Heart right ventricle (tissue), 16 donors: ENCODE data around the gene APLNR. TPM values are rescaled to one million over a fixed set of nuclear protein-coding genes. Genes with fewer than 3 reads are reported as not detected.

Experiments
- ATAC-seq, 8 donors: fragments of 200-7000 bp; cut with Tn5 transposase; one replicate each; pipeline ENCODE4 v1.9.1; 2020; ENCODE audit warnings: mild to moderate bottlenecking in 8 of 8, moderate library complexity in 8 of 8, moderate number of reproducible peaks in 1 of 8
- DNase-seq, 2 donors: peaks; one replicate each; pipeline ENCODE4 v3.0.0-alpha.2; 2020
- H3K27ac ChIP-seq, 10 donors: fragments of 200-600 bp; sonication (generic) in 2 of 10; one replicate each; pipeline versions ENCODE4 v1.5.0 to v1.8.0; 2020 to 2022; ENCODE audit warnings: mild to moderate bottlenecking in 3 of 10
- H3K27me3 ChIP-seq, 7 donors: fragments of 200-600 bp; one replicate each; pipeline ENCODE4 v1.8.0; 2021 to 2022; ENCODE audit warnings: mild to moderate bottlenecking in 2 of 7
- H3K36me3 ChIP-seq, 9 donors: fragments of 200-600 bp; sonication (generic) in 1 of 9; one replicate each; pipeline versions ENCODE4 v1.5.0 to v1.8.0; 2020 to 2022; ENCODE audit warnings: mild to moderate bottlenecking in 2 of 9
- H3K4me1 ChIP-seq, 9 donors: fragments of 200-600 bp; sonication (generic) in 1 of 9; one replicate each; pipeline versions ENCODE4 v1.5.0 to v1.8.0; 2020 to 2022; ENCODE audit warnings: mild to moderate bottlenecking in 4 of 9
- H3K4me3 ChIP-seq, 10 donors: fragments of 200-600 bp; sonication (generic) in 2 of 10; one replicate each; pipeline versions ENCODE4 v1.5.0 to v1.8.0; 2020 to 2022; ENCODE audit warnings: mild to moderate bottlenecking in 7 of 10, moderate library complexity in 2 of 10
- H3K9me3 ChIP-seq, 11 donors: fragments of 200-600 bp in 10 of 11; sonication (generic) in 2 of 11; one replicate each; pipeline versions ENCODE4 v1.5.0 to v1.8.0; 2013 to 2022; ENCODE audit warnings: mild to moderate bottlenecking in 2 of 11, control low read depth in 1 of 11, moderate library complexity in 1 of 11
- WGBS, 2 donors: extraction: QIAGEN DNeasy Blood & Tissue Kit; methylation state at CpG; one replicate each; pipeline ENCODE4 v1.1.7; 2013; ENCODE audit warnings: inconsistent platforms in 1 of 2; 5-methylcytosine and 5-hydroxymethylcytosine counted together
- intact Hi-C, 10 donors: fragments of 100-400 bp; cut with DNase I; formaldehyde crosslinking; loops; one replicate each; pipeline versions ENCODE4 v1.11.1 to v1.14.2; 2022
- polyA plus RNA-seq, 2 donors: library from polyadenylated mRNA; stranded (reverse); fragments of 200-250 nt; gene quantifications; one replicate each; pipeline ENCODE4 v1.2.3, GENCODE V29; 2013
- total RNA-seq, 10 donors: library from RNA; stranded (reverse); fragmentation: NEBNext Ultra II Directional in 3 of 10; extraction: Animal tissue kit (Norgen Biotek cat#: 25700) in 3 of 10; gene quantifications; one replicate each; pipeline versions ENCODE4 v1.2.1 to v1.2.4, GENCODE V29; 2021 to 2023
- TF ChIP-seq, protein P1 (sequence below), 9 donors: fragments of 200-600 bp; sonication (generic) in 2 of 9; IDR thresholded peaks; one replicate each; pipeline versions ENCODE4 v1.5.0 to v1.8.0; 2021 to 2022; ENCODE audit warnings: antibody characterized with exemption in 9 of 9, mild to moderate bottlenecking in 5 of 9, moderate library complexity in 1 of 9
- donor health status: Arrhythmogenic right ventricular cardiomyopathy.
- donor health status: ischemic (EF 13 %, LVEDD 7.1; RV severe dilation, severe dysfunction).
- donor health status: healthy with polysubstance abuse.
- donor health status: DM: no; HTN: yes; CAD: no.
- donor health status: DM: no; HTN: no; CAD: no.
- donor health status: ischemic (EF 25% LVEDD 6.9; RV normal size, moderate dysfunction).
- donor health status: ischemic (EF 25% LVEDD 5.7; RV mildly dilated, moderate dysfunction).
- donor health status: healthy.
- donor health status: DM: yes; HTN: yes; CAD: no.
- donor health status: Ischemic cardiomyopathy.
- donor health status: ischemic (EF 35%, LVEDD 5.7; RV mildly dilated, moderate dysfunction).
- donor health status: nonischemic (EF 11% LVEDD 7.7; RV severe dilation, severe dysfunction).
- donor health status: DM: yes; HTN: yes; CAD: no.
- donor health status: PGD.
- donor health status: ischemic (EF 29% LVEDD 5.4; RV normal size, mild dysfunction).
- donor health status: nonischemic (EF 23%, LVEDD 6.1; RV moderate dilation, normal function).

Gene APLNR
- total and polyA plus RNA-seq, 12 donors, result 2.0 to 39.3 (median 11.8) TPM

DNA sequence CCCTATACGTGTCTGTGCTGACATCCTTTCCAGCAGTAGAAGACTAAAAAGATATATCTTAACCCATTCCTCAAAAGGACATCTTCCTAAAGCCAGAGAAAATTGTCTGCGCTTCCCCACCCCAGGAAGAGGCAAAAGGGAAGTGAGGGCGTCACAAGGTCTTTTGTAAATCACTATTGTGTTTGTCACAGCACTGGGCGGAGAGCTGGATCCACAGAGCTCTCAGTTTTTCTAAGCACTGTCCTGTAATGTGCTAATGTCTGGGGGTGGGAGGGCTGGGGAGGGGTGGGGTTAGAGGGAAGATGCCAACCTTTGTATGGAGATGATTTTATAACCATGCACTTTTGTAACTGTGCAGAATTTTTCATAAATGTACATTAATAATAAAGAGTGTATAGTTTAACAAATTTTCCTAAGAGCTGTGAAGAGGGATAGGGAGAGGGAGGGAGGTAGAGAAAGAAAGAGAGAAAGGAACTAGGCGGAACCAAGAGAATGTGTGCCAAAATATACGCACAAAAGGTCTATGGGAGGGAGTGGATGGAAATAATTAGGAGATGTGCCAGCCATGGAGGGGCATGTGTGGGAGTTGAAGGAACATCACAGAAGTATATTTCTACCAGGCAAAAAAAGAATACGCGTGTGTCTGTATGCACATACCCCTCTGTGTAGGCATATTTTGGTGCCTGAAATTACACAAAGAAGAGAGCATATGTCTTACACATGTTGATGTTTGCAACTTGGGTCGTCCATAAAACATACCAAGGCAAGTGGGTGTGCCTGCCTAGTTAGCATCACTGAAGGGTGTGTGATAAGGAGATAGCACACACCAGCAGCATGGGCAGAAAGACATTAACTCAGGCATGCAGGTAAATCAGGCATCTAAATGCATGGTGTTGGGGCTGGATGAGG, 45.5 kb downstream of the APLNR start:
- ATAC-seq (peak in 6 of 8 donors; percentile 57 to 83 (median 71)), DNase-seq (no peak)
- H3K4me3 ChIP-seq, result no peak overlapping the region
- intact Hi-C loops, result loop anchor here in 2 of 10 donors (10.0 kb wide), 2 partner anchors 47 to 57 kb away; no protein-coding TSS in a partner anchor
- no peaks in the 10 kb centered on the region for H3K27me3 ChIP-seq
- TF ChIP-seq, protein P1, sequence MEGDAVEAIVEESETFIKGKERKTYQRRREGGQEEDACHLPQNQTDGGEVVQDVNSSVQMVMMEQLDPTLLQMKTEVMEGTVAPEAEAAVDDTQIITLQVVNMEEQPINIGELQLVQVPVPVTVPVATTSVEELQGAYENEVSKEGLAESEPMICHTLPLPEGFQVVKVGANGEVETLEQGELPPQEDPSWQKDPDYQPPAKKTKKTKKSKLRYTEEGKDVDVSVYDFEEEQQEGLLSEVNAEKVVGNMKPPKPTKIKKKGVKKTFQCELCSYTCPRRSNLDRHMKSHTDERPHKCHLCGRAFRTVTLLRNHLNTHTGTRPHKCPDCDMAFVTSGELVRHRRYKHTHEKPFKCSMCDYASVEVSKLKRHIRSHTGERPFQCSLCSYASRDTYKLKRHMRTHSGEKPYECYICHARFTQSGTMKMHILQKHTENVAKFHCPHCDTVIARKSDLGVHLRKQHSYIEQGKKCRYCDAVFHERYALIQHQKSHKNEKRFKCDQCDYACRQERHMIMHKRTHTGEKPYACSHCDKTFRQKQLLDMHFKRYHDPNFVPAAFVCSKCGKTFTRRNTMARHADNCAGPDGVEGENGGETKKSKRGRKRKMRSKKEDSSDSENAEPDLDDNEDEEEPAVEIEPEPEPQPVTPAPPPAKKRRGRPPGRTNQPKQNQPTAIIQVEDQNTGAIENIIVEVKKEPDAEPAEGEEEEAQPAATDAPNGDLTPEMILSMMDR (IDR thresholded peaks at IDR 0.05), result no peak
- H3K36me3 ChIP-seq, result no peaks in the 10 kb centered on the region
- H3K27ac ChIP-seq, result peak overlapping the region in 5 of 10 donors; percentile 10 to 62 (median 37)
- no peaks in the 10 kb centered on the region for H3K9me3 ChIP-seq
- H3K4me1 ChIP-seq, result peaks cover 0 to 44% (median 32%) of the 10 kb centered on the region in 9 donors
- WGBS, 2 donors, result 67 to 68% methylated on average over 9 of the region's 9 CpGs

DNA sequence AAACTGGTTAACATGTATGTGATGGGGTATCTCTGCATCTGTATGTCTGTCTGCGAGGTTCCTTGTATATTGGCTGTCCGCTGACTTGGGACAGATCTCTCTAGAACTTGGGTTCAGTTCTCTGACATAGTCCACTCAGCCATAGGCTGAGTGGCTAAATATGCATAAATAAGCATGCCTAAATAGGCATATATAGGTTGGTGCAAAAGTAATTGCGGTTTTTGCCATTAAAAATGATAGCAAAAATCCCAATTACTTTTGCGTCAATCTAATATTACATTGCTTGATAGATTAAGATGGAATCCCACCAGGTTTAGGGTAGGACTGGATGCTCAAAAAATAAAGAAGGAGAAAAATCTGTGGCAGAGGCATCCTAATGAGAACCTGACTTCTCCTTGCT, 46.5 kb downstream of the APLNR start:
- Histone ChIP-seq H3K9me3 (no peaks in the 10 kb centered on the region), H3K27ac (peak overlapping the region in 2 of 10 donors; percentile 45 to 62), H3K4me3 (no peak overlapping the region), H3K27me3 (no peaks in the 10 kb centered on the region), H3K36me3 (no peaks in the 10 kb centered on the region), H3K4me1 (peaks cover 0 to 34% (median 22%) of the 10 kb centered on the region in 9 donors)
- ATAC-seq, result no peak
- intact Hi-C loops, result loop anchor here in 2 of 10 donors (10.0 kb wide), 2 partner anchors 46 to 56 kb away; no protein-coding TSS in a partner anchor
- TF ChIP-seq, protein P1 (IDR thresholded peaks at IDR 0.05), result no peak
- WGBS, 2 donors, result 97 to 98% methylated on average over 4 of the region's 4 CpGs
- DNase-seq, result no peak

Other genes with a start within 250 kb of the APLNR start
- gene OR5AK2, start 248.3 kb downstream of the APLNR start, total RNA-seq, result not detected
- not detected for gene OR5AK2, start 248.3 kb downstream of the APLNR start, polyA plus RNA-seq
- gene LRRC55, start 55.3 kb downstream of the APLNR start, total RNA-seq, result under 1 TPM in 9 of 10 donors, not detected in 1; 0.05 to 0.53 (median 0.29) TPM
- gene LRRC55, start 55.3 kb downstream of the APLNR start, polyA plus RNA-seq, result under 1 TPM; 0.04 to 0.07 TPM
- 10 to 100 TPM; 19.9 to 53.8 (median 34.3) TPM for gene TNKS1BP1, start 87.7 kb upstream of the APLNR start, total RNA-seq
- gene TNKS1BP1, start 87.7 kb upstream of the APLNR start, polyA plus RNA-seq, result 100 to 1,000 TPM in 1 of 2 donors, 10 to 100 TPM in 1; 39.6 to 118 TPM
- 10 to 100 TPM; 30.5 to 44.9 (median 35.4) TPM for gene SSRP1, start 98.6 kb upstream of the APLNR start, total RNA-seq
- 10 to 100 TPM; 22.6 to 73.2 TPM for gene SSRP1, start 98.6 kb upstream of the APLNR start, polyA plus RNA-seq
- gene P2RX3, start 101.1 kb upstream of the APLNR start, total RNA-seq, result 1 to 10 TPM in 7 of 10 donors, under 1 TPM in 3; 0.32 to 5.1 (median 1.5) TPM
- under 1 TPM; 0.42 to 0.66 TPM for gene P2RX3, start 101.1 kb upstream of the APLNR start, polyA plus RNA-seq
- gene PRG3, start 143.9 kb upstream of the APLNR start, total RNA-seq, result not detected
- not detected for gene PRG3, start 143.9 kb upstream of the APLNR start, polyA plus RNA-seq
- gene PRG2, start 153.4 kb upstream of the APLNR start, total RNA-seq, result under 1 TPM in 1 of 10 donors, not detected in 9; 0.49 TPM
- gene PRG2, start 153.4 kb upstream of the APLNR start, polyA plus RNA-seq, result not detected
- gene SLC43A3, start 189.9 kb upstream of the APLNR start, total RNA-seq, result 10 to 100 TPM; 12.1 to 36.2 (median 19.8) TPM
- 10 to 100 TPM; 16.6 to 24.7 TPM for gene SLC43A3, start 189.9 kb upstream of the APLNR start, polyA plus RNA-seq
- 1 to 10 TPM in 3 of 10 donors, under 1 TPM in 7; 0.33 to 1.5 (median 0.87) TPM for gene RTN4RL2, start 223.3 kb upstream of the APLNR start, total RNA-seq
- 1 to 10 TPM in 1 of 2 donors, under 1 TPM in 1; 0.88 to 1.3 TPM for gene RTN4RL2, start 223.3 kb upstream of the APLNR start, polyA plus RNA-seq